ENCODE measurements around the gene MED6. TPM values are rescaled to one million over a fixed set of nuclear protein-coding genes. Genes with fewer than 3 reads are reported as not detected.

Gene MED6
- total RNA-seq, 1 experiment from 2014 or later: 44.6 TPM

DNA sequence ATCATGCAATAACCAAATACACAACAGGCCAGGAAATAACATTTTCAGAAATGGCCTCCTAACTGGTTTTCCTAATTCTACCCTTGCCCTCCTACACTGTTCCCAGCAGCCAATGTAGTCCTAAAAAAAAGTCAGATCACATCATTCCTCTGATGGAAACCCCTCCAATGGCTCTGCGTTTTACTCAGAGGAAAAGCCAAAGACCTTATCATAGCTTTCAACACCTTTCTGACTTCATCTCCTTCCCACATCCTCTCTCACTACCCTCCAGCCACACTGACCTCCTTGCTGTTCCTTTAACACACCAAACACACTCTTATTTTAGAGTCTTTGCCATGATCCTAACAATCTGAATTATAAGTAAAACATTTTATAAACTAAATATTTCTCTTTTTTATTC, 1.1 kb downstream of the MED6 start:
- DNase-seq (ENCODE audit: low read depth): no peak

DNA sequence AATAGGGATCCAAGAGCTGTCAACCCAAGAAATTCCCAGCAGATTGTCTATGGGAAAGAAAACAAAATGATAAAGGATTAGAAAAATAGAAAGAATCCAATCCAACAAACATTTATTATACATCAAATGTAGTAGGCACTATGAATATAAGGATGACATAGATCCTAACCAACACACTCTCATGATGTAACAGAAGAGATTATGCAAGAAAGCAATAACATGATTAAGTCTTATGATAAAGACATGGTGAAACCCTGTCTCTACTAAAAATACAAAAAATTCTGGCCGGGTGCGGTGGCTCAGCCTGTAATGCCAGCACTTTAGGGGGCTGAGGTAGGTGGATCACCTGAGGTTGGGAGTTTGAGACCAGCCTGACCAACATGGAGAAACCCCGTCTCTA, 2.7 kb downstream of the MED6 start:
- no peak for DNase-seq (ENCODE audit: low read depth)

DNA sequence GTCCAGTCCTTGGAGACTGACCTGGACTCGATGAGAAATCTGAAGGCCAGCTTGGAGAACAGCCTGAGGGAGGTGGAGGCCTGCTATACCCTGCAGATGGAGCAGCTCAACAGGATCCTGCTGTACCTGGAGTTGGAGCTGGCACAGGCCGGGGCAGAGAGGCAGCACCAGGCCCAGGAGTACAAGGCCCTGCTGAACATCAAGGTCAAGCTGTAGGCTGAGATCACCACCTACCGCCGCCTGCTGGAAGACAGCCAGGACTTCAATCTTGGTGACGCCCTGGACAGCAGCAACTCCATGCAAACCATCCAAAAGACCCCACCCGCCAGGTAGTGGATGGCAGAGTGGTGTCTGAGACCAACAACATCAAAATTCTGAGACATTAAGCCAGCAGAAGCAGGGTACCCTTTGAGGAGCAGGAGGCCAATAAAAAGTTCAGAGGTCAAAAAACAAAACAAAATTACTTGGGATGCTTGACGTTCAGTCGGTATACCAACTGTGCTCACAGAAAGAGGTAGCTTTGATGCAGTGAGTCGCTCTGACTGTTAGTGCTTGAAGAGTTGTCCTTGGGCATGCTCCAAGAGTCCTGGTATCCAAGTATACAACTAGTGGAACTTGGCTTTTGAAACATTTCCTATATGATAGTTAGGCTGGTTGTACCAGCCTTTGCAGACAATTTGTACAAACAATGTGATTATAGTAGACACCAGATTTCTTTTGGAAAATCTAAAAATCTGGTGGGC, 4.8 kb downstream of the MED6 start:
- no peak for DNase-seq (ENCODE audit: low read depth)

DNA sequence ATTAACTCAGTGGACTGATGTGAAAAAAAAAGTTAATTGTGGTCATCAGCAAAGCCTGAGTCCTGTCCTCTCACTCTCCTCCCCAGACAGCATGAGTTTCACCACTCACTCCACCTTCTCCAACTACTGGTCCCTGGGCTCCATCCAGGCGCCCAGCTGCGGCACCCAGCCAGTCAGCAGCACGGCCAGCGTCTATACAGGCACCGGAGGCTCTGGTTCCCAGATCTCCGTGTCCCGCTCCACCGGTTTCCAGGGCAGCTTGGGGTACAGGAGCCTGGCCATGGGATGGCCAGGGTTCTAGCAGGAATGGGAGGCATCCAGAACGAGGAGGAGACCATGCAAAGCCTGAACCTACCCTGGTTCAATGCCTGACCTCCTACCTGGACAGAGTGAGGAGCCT, 6.0 kb downstream of the MED6 start:
- DNase-seq (ENCODE audit: low read depth): no peak

DNA sequence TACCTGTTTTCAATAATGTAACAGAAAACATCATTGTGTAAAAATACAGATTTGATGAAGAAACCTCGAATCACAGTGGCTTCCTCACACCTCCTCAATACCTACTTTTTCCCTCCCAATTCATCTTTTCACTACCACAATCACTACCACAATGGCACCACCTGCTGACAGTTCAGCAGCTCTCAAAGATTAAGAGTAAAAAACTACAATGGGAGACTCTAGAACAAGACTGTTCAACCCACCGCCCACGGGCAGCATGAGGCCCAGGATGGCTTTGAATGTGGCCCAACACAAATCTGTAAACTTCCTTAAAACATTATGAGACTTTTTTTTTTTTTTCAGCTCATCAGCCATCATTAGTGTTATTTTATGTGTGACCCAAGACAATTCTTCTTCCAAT, 15.2 kb downstream of the MED6 start:
- DNase-seq (ENCODE audit: low read depth): no peak

DNA sequence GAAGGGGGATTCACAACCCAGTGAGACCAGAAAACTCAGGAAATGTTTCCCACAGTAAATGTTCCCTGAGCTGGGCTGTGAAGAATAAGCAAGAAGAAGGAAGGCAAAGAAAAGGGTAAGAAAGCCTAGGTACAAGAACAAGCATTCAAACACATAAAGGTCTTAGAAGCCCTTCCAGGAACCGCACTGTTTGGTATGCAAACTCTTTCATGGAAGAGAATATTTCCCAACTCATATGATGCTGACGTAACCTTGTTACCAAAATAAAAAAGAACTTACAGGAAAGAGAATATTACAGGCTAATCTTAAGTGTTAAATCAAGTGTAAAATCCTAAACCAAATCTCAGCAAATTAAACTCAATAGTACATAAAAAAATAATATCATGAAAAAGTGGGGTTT, 23.6 kb downstream of the MED6 start:
- DNase-seq (ENCODE audit: low read depth): no peak

- no peak for DNase-seq (ENCODE audit: low read depth)
Measured at GRCh38 chr14:70573050-70573449, 27.4 kb downstream of the MED6 start.

- DNase-seq (ENCODE audit: low read depth): no peak
Measured at GRCh38 chr14:70571139-70571538, 29.3 kb downstream of the MED6 start.

- DNase-seq (ENCODE audit: low read depth): peak; percentile 13
Measured at GRCh38 chr14:70567791-70568190, 32.7 kb downstream of the MED6 start.

- no peak for DNase-seq (ENCODE audit: low read depth)
Measured at GRCh38 chr14:70563869-70564268, 36.6 kb downstream of the MED6 start.

GRCh38 chr14:70563417-70563816, 37.0 kb downstream of the MED6 start:
- no peak for DNase-seq (ENCODE audit: low read depth)

DNA sequence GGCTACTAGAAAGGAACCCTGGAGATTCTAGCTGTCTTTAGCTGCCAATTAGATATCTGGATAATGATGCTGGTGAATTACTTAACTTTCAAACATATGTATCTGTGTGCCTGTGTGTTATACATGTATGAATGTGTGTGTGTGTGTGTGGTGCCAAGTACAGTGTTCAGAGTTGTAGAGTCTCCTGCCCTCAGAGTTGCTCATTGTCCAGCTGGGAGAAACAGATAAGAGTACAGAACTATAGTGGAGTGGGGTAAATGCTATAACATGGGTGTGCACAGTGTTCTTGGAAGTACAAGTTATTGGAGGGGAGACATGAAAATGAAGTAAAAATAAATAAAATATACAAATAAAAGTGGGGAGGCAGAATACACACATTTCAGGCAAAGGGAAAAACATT, 42.1 kb downstream of the MED6 start:
- DNase-seq (ENCODE audit: low read depth): no peak

DNA sequence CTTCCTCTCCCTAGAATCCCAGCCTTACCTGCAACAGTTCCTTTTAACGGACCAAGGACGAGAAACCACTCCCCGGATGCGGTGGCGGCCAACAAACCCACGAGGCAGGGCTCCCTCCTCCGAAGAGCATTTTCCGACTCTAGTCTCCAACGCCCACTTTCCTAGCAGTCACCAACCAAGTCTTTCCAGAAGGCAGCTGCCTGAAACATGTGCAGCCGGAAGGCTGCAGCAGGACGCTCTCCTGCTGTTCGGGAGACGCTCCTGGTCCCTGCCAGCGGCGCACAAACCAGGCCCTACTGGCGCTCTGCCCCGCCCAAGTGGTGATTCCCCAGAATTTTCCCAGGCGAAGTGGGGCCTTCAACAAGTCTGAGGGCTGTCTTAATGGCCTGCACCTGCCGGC, 44.6 kb downstream of the MED6 start:
- no peak for DNase-seq (ENCODE audit: low read depth)

GRCh38 chr14:70538087-70538486, 62.4 kb downstream of the MED6 start:
- DNase-seq (ENCODE audit: low read depth): no peak

DNA sequence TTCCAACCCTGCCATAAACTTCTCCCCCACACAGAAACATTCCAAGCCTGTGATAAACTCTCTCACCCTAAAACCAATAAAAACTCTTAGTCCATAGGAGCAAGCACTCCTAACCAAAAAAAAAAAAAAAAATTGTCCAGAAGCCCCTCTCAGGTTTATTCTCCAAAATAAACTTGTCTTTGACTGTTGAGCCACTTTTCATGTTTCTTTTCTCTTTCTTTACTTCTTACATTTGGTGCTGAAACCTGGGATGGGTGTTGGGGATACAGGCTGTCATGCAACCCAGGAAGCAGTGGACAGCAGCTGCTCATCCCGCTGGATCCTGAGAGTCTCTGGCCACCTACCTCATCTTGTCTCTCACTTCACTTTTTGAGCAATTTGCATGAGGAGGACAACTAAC, 63.6 kb downstream of the MED6 start:
- no peak for DNase-seq (ENCODE audit: low read depth)

GRCh38 chr14:70534904-70535303, 65.6 kb downstream of the MED6 start, which contains the start of gene ADAM20:
TSS of gene ADAM20 (minus strand) at chr14:70535004. CDS start at chr14:70524757, 10,247 bp downstream.
- no peak for DNase-seq (ENCODE audit: low read depth)

Other genes starting within 250 kb of the MED6 start
- 107 and 134 TPM in 2 replicates for gene COX16, start 241.0 kb downstream of the MED6 start, total RNA-seq (2014; rRNA removed; shearing (Covaris generic))
- gene SYNJ2BP, start 183.6 kb downstream of the MED6 start, total RNA-seq (2014; rRNA removed; shearing (Covaris generic)): 27.2 and 36.0 TPM in 2 replicates
- 0.12 and 0.40 TPM in 2 replicates for gene ADAM21, start 148.5 kb downstream of the MED6 start, total RNA-seq (2014; rRNA removed; shearing (Covaris generic))
- gene ADAM20, start 65.7 kb downstream of the MED6 start, total RNA-seq (2014; rRNA removed; shearing (Covaris generic)): 0.18 and 0.34 TPM in 2 replicates
- gene TTC9, start 41.3 kb upstream of the MED6 start, total RNA-seq (2014; rRNA removed; shearing (Covaris generic)): 2.6 and 3.1 TPM in 2 replicates
- gene MAP3K9, start 208.9 kb upstream of the MED6 start, total RNA-seq (2014; rRNA removed; shearing (Covaris generic)): 5.5 and 5.8 TPM in 2 replicates